ENCODE data around the gene RFX4. TPM values are rescaled to one million over a fixed set of nuclear protein-coding genes. Genes with fewer than 3 reads are reported as not detected.

The RFX4 gene
- total and polyA plus RNA-seq, 2 of the 8 experiments (the other 6 are each of a cell fraction or from before 2014, with no cell fraction given), result 0.06 TPM; not detected in 1

- H3K9ac ChIP-seq (replicated peaks in 1 of 4; ENCODE audit: extremely low read depth in 1 of 4, low read depth in 3 of 4, low read length in 3 of 4), result no peak overlapping the region
- H3K4me1 ChIP-seq (replicated peaks in 1 of 4; ENCODE audit: control insufficient read depth in 3 of 4, insufficient read depth in 4 of 4, low read length in 3 of 4), result peaks cover 0 to 6% (median 2%) of the 10 kb centered on the region in 4 experiments; a peak in 3 of 7 replicates
- no peak overlapping the region for H2BK20ac ChIP-seq (ENCODE audit: low read length)
- no peak overlapping the region for H2BK120ac ChIP-seq (replicated peaks; ENCODE audit: low read depth, low read length)
- ChIA-PET POLR2A (ENCODE audit: partially characterized antibody) (no interaction called here), CTCF (ENCODE audit: partially characterized antibody) (interaction anchor here (0.7 to 2.0 kb wide), 14 partner anchors 8 to 195 kb away, joined by 3 to 9 read pairs (median 3); partner anchors contain the start of gene RIC8B)
- no peak overlapping the region for H3K14ac ChIP-seq (ENCODE audit: insufficient read length)
- H4K8ac ChIP-seq (ENCODE audit: extremely low read depth, insufficient read depth, low read length), result no peak overlapping the region
- no peak overlapping the region for H3K23ac ChIP-seq (ENCODE audit: insufficient read length)
- H3K36me3 ChIP-seq (ENCODE audit: control insufficient read depth in 2 of 4, insufficient read depth in 4 of 4, low read length in 3 of 4), result no peaks in the 10 kb centered on the region
- H3K9me3 ChIP-seq (ENCODE audit: insufficient read depth in 2 of 2, low read depth in 1 of 2, low read length in 1 of 2), result no peaks in the 10 kb centered on the region
- H2AK5ac ChIP-seq (ENCODE audit: low read depth, low read length), result no peak overlapping the region
- H3K79me2 ChIP-seq (ENCODE audit: control insufficient read depth in 1 of 2, insufficient read depth in 2 of 2, low read length in 2 of 2), result no peaks in the 10 kb centered on the region
- H2BK5ac ChIP-seq (ENCODE audit: low read depth, low read length), result no peak overlapping the region
- FAIRE-seq, result no peak
- no peaks in the 10 kb centered on the region for H3K27me3 ChIP-seq (replicated peaks in 1 of 4; ENCODE audit: control insufficient read depth in 3 of 4, extremely low read depth in 1 of 4, insufficient read depth in 3 of 4, low read length in 3 of 4)
- no peak overlapping the region for H3K4ac ChIP-seq (replicated peaks; ENCODE audit: insufficient read length, low read depth, low read length)
- no peak overlapping the region for H3K56ac ChIP-seq (replicated peaks; ENCODE audit: insufficient read length, low read depth, low read length)
- WGBS, 2 experiments (ENCODE audit: extremely low coverage in 1 of 2, insufficient coverage in 1 of 2, insufficient read length in 1 of 2, insufficient replicate concordance in 2 of 2, low coverage in 1 of 2, low lambda C conversion rate in 2 of 2, missing lambda C conversion rate in 1 of 2), result 100% methylated on average over 1 of the region's 1 CpG; no CpG with 5 or more reads in 1 of the 2 experiments
- H2BK12ac ChIP-seq (ENCODE audit: low read depth, low read length), result no peak overlapping the region
- no peak overlapping the region for H4K5ac ChIP-seq (ENCODE audit: insufficient read length, low read depth, low read length)
- H2BK15ac ChIP-seq (ENCODE audit: low read length), result no peak overlapping the region
- H4K91ac ChIP-seq (replicated peaks; ENCODE audit: insufficient read length, low read length), result no peak overlapping the region
- no peak overlapping the region for H2AFZ ChIP-seq (ENCODE audit: low read length)
- no peaks in the 10 kb centered on the region for H4K20me1 ChIP-seq (replicated peaks in 1 of 2; ENCODE audit: control insufficient read depth in 1 of 2, insufficient read depth in 2 of 2, low read length in 2 of 2)
- no peak overlapping the region for H3K27ac ChIP-seq (ENCODE audit: low read depth, low read length)
- H3K79me1 ChIP-seq (ENCODE audit: low read depth, low read length), result no peaks in the 10 kb centered on the region
- no peaks in the 10 kb centered on the region for H3K23me2 ChIP-seq (ENCODE audit: low read depth, low read length)
- TF ChIP-seq KDM1A (IDR thresholded peaks at IDR 0.05; ENCODE audit: borderline replicate concordance, low read length), result no peak
- TF ChIP-seq, protein P1, sequence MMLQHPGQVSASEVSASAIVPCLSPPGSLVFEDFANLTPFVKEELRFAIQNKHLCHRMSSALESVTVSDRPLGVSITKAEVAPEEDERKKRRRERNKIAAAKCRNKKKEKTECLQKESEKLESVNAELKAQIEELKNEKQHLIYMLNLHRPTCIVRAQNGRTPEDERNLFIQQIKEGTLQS (IDR thresholded peaks at IDR 0.05; ENCODE audit: insufficient read depth, low read depth, low read length), result no peak
- no peak for TF ChIP-seq TCF12 (IDR thresholded peaks at IDR 0.05; ENCODE audit: low read depth, low read length)
- no peak for TF ChIP-seq SP4 (IDR thresholded peaks at IDR 0.05; ENCODE audit: low read length)
- TF ChIP-seq JUN (IDR thresholded peaks at IDR 0.05; ENCODE audit: low read depth, low read length), result no peak
- no peak for TF ChIP-seq TAF1 (IDR thresholded peaks at IDR 0.05; ENCODE audit: low read depth, low read length)
- no peak for TF ChIP-seq EP300 (IDR thresholded peaks at IDR 0.05; ENCODE audit: borderline replicate concordance in 1 of 2, low read depth in 2 of 2, low read length in 2 of 2)
- TF ChIP-seq CHD1 (IDR thresholded peaks at IDR 0.05; ENCODE audit: low read depth, low read length), result no peak
- no peak for TF ChIP-seq NANOG (IDR thresholded peaks at IDR 0.05; ENCODE audit: insufficient read depth, low read depth, low read length, poor library complexity, severe bottlenecking)
- no peak for TF ChIP-seq MAFK (IDR thresholded peaks at IDR 0.05; ENCODE audit: low read depth, low read length)
- DNase-seq (ENCODE audit: low read depth in 1 of 2, low spot score in 2 of 2), result no peak
- no peak overlapping the region for H3K4me2 ChIP-seq (ENCODE audit: insufficient read depth in 1 of 2, low read depth in 2 of 2, low read length in 2 of 2)
- H3K18ac ChIP-seq (ENCODE audit: extremely low read depth, low read length), result no peak overlapping the region
- H3K4me3 ChIP-seq (ENCODE audit: extremely low read depth in 1 of 4, insufficient read depth in 2 of 4, low read depth in 3 of 4, low read length in 4 of 4), result no peak overlapping the region
These were observed 141.3 kb downstream of the RFX4 start for GRCh38 chr12:106724116-106724515.
